ENCODE measurements around the gene CREG2. TPM values are rescaled to one million over a fixed set of nuclear protein-coding genes. Genes with fewer than 3 reads are reported as not detected.

CREG2 gene
- total and polyA plus RNA-seq, 2 donors (not counting 1 experiment from before 2014, with no cell fraction given), result 0.10 TPM; not detected in 1

DNA sequence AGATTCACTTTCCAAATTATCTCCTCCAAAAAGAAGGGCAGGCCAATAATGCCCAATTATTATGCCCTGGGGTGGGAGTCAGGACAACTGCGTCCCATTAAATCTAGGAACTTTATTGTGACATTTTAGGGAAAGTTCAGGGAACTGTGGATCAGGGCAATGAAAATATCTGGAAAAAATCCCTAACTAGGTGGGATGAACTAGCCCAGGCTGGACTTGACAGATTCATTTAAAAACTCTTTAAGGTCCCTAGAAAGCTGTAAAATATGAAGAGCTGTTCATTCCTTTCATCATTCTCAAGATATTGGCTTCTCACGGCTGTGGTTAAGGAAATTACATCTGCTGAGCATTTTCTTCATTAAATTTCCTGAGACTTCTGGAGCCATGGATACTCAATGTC lies 8.2 kb downstream of the CREG2 start:
- Mint-ChIP-seq H3K27me3 (peaks cover 17% of the 10 kb centered on the region), H3K27ac (no peak overlapping the region)
- CTCF ChIA-PET, result interaction anchor here (1.2 to 1.9 kb wide), 2 partner anchors 9 to 161 kb away, joined by 3 to 5 read pairs; no protein-coding TSS in a partner anchor

DNA sequence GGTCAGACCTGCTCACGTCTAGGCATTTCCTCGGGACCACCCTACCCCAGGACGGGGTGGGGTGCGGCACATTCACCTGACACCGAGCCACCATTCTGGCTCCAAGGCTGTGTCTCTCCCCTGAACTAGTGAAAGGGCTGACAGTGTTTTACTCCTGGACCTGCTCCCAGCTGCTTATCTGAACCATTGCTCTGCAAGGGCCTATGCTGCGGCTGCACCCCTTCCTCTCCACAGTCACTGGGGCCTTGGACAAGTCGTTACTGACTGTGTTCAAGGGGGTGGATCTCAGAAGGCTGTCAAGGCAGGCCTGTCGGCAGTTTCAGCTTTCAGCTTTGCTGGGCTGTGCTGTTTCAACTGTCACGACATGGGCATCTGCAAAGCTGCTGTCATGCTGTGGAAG lies 11.7 kb downstream of the CREG2 start:
- no peaks in the 10 kb centered on the region for H3K79me2 ChIP-seq (ENCODE audit: control insufficient read depth, insufficient read depth, low read length)
- TF ChIP-seq EZH2 (IDR thresholded peaks at IDR 0.05; ENCODE audit: borderline replicate concordance, insufficient read depth, low read depth, low read length, poor library complexity, severe bottlenecking), result no peak
- TF ChIP-seq, protein P1, sequence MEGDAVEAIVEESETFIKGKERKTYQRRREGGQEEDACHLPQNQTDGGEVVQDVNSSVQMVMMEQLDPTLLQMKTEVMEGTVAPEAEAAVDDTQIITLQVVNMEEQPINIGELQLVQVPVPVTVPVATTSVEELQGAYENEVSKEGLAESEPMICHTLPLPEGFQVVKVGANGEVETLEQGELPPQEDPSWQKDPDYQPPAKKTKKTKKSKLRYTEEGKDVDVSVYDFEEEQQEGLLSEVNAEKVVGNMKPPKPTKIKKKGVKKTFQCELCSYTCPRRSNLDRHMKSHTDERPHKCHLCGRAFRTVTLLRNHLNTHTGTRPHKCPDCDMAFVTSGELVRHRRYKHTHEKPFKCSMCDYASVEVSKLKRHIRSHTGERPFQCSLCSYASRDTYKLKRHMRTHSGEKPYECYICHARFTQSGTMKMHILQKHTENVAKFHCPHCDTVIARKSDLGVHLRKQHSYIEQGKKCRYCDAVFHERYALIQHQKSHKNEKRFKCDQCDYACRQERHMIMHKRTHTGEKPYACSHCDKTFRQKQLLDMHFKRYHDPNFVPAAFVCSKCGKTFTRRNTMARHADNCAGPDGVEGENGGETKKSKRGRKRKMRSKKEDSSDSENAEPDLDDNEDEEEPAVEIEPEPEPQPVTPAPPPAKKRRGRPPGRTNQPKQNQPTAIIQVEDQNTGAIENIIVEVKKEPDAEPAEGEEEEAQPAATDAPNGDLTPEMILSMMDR (IDR thresholded peaks at IDR 0.05), result no peak
- no peaks in the 10 kb centered on the region for H3K36me3 ChIP-seq (replicated peaks in 1 of 2; ENCODE audit: control extremely low read depth in 1 of 2, control insufficient read depth in 1 of 2, extremely low read depth in 1 of 2, insufficient read depth in 2 of 2, low read length in 1 of 2)
- intact Hi-C loops (cut with micrococcal nuclease), result no loop called here
- DNase-seq (no peak), ATAC-seq (ENCODE audit: low read depth) (no peak)
- Mint-ChIP-seq H3K27ac (no peak overlapping the region), H3K9me3 (ENCODE audit: insufficient read depth) (peaks cover 4% of the 10 kb centered on the region), H3K4me3 (no peak overlapping the region), H3K27me3 (peaks cover 6% of the 10 kb centered on the region), H3K4me1 (no peaks in the 10 kb centered on the region)
- no peaks in the 10 kb centered on the region for H3K27me3 ChIP-seq (replicated peaks in 1 of 4; ENCODE audit: control extremely low read depth in 1 of 4, control insufficient read depth in 3 of 4, insufficient read depth in 4 of 4, low read length in 3 of 4)
- H3K9ac ChIP-seq (ENCODE audit: low read length), result no peak overlapping the region
- no peak overlapping the region for H3K4me3 ChIP-seq (ENCODE audit: control extremely low read depth in 1 of 5, extremely low read depth in 1 of 5, insufficient read depth in 1 of 5, low read depth in 2 of 5, low read length in 4 of 5)
- CTCF ChIA-PET, result no interaction called here
- peaks cover 6 to 12% (median 6%) of the 10 kb centered on the region in 3 donors for H3K9me3 ChIP-seq (ENCODE audit: control extremely low read depth in 1 of 3, control insufficient read depth in 2 of 3, insufficient read depth in 1 of 3, low read length in 2 of 3)
- POLR2A ChIA-PET, result no interaction called here
- no peaks in the 10 kb centered on the region for H3K4me1 ChIP-seq (ENCODE audit: control insufficient read depth in 2 of 2, insufficient read depth in 2 of 2, low read length in 2 of 2)
- 78% methylated on average over 9 of the region's 9 CpGs for WGBS (ENCODE audit: insufficient coverage)
- no peak overlapping the region for H3K4me2 ChIP-seq (replicated peaks; ENCODE audit: low read depth, low read length, poor library complexity, severe bottlenecking)
- H2AFZ ChIP-seq (ENCODE audit: insufficient read depth, low read depth, low read length, poor library complexity, severe bottlenecking), result no peak overlapping the region
- no peak overlapping the region for H3K27ac ChIP-seq (ENCODE audit: low read length in 2 of 2)
- no peaks in the 10 kb centered on the region for H4K20me1 ChIP-seq (ENCODE audit: control insufficient read depth, insufficient read depth, low read length, poor library complexity, severe bottlenecking)

More for the DNA sequence above, 8.2 kb downstream of the CREG2 start:
- TF ChIP-seq, protein P1 (IDR thresholded peaks at IDR 0.05), result no peak
- no peak for TF ChIP-seq EZH2 (IDR thresholded peaks at IDR 0.05; ENCODE audit: borderline replicate concordance, insufficient read depth, low read depth, low read length, poor library complexity, severe bottlenecking)
- DNase-seq (no peak), ATAC-seq (ENCODE audit: low read depth) (no peak)
- Histone ChIP-seq H3K36me3 (replicated peaks in 1 of 2; ENCODE audit: control extremely low read depth in 1 of 2, control insufficient read depth in 1 of 2, extremely low read depth in 1 of 2, insufficient read depth in 2 of 2, low read length in 1 of 2) (no peaks in the 10 kb centered on the region), H2AFZ (ENCODE audit: insufficient read depth, low read depth, low read length, poor library complexity, severe bottlenecking) (no peak overlapping the region), H3K4me3 (ENCODE audit: control extremely low read depth in 1 of 5, extremely low read depth in 1 of 5, insufficient read depth in 1 of 5, low read depth in 2 of 5, low read length in 4 of 5) (no peak overlapping the region), H3K4me2 (replicated peaks; ENCODE audit: low read depth, low read length, poor library complexity, severe bottlenecking) (no peak overlapping the region), H3K27ac (ENCODE audit: low read length in 2 of 2) (no peak overlapping the region), H3K9ac (ENCODE audit: low read length) (no peak overlapping the region), H3K79me2 (ENCODE audit: control insufficient read depth, insufficient read depth, low read length) (no peaks in the 10 kb centered on the region), H3K27me3 (replicated peaks in 1 of 4; ENCODE audit: control extremely low read depth in 1 of 4, control insufficient read depth in 3 of 4, insufficient read depth in 4 of 4, low read length in 3 of 4) (peaks cover 0 to 5% (median 0%) of the 10 kb centered on the region in 4 experiments), H3K4me1 (ENCODE audit: control insufficient read depth in 2 of 2, insufficient read depth in 2 of 2, low read length in 2 of 2) (no peaks in the 10 kb centered on the region), H4K20me1 (ENCODE audit: control insufficient read depth, insufficient read depth, low read length, poor library complexity, severe bottlenecking) (no peaks in the 10 kb centered on the region), H3K9me3 (ENCODE audit: control extremely low read depth in 1 of 3, control insufficient read depth in 2 of 3, insufficient read depth in 1 of 3, low read length in 2 of 3) (peaks cover 0 to under 1% (median 0%) of the 10 kb centered on the region in 3 donors)
- no peaks in the 10 kb centered on the region for H3K4me1 Mint-ChIP-seq
- WGBS (ENCODE audit: insufficient coverage), result no CpG with 5 or more reads among the region's 2 CpGs
- intact Hi-C loops (cut with micrococcal nuclease), result no loop called here
- no peak overlapping the region for H3K4me3 Mint-ChIP-seq
- POLR2A ChIA-PET, result no interaction called here
- H3K9me3 Mint-ChIP-seq (ENCODE audit: insufficient read depth), result no peaks in the 10 kb centered on the region

Measured in B cell (primary cell).